HUES64 (cell line): Measurements from ENCODE around the gene CST9L. TPM values are rescaled to one million over a fixed set of nuclear protein-coding genes. Genes with fewer than 3 reads are reported as not detected.

Source experiments
- H3K27ac ChIP-seq: 2 replicates; pipeline ENCODE4 v1.7.0; 2013; ENCODE audit warnings: low read depth, low read length, inconsistent platforms
- H3K27me3 ChIP-seq: 2 replicates; pipeline ENCODE4 v1.6.1; 2013; ENCODE audit warnings: mild to moderate bottlenecking, low read length; ENCODE audit not compliant: insufficient read depth
- H3K36me3 ChIP-seq: 2 replicates; pipeline ENCODE4 v1.6.1; 2013; ENCODE audit warnings: mild to moderate bottlenecking, low read length; ENCODE audit not compliant: insufficient read depth
- H3K4me1 ChIP-seq: 2 replicates; pipeline ENCODE4 v1.6.1; 2013; ENCODE audit warnings: mild to moderate bottlenecking, low read length, moderate library complexity; ENCODE audit not compliant: insufficient read depth
- H3K4me3 ChIP-seq: 2 replicates; pipeline ENCODE4 v1.5.1; 2013; ENCODE audit warnings: mild to moderate bottlenecking, low read length, moderate library complexity
- H3K9ac ChIP-seq: 2 replicates; pipeline ENCODE4 v1.6.1; 2013; ENCODE audit warnings: mild to moderate bottlenecking, low read depth, low read length
- H3K9me3 ChIP-seq: 2 replicates; pipeline ENCODE4 v1.6.1; 2013; ENCODE audit warnings: low read depth, low read length; ENCODE audit not compliant: insufficient read depth
- WGBS: fragments of 150-250, 120-280 bp; methylation state at CpG from one replicate; pipeline ENCODE4 v1.1.7; 2013; ENCODE audit warnings: missing lambda C conversion rate; 5-methylcytosine and 5-hydroxymethylcytosine counted together
- polyA plus RNA-seq, 2 experiments: library from polyadenylated mRNA; stranded (reverse); fragments of 50-300 nt; gene quantifications; one replicate each; pipeline ENCODE4 v1.2.3, GENCODE V29; 2013

Gene CST9L
- polyA plus RNA-seq (2013, experiment 1 of 2), result not detected
- not detected for polyA plus RNA-seq (2013, experiment 2 of 2)

GRCh38 chr20:23568320-23568970 lies at the start of gene CST9L:
TSS of gene CST9L (minus strand) at chr20:23568484. CDS start at chr20:23568450, 34 bp downstream.
- no peaks in the 10 kb centered on the region for H3K36me3 ChIP-seq
- no peak within 1 kb of the TSS for H3K4me3 ChIP-seq
- H3K27me3 ChIP-seq, result no peaks in the 10 kb centered on the region
- 89% methylated on average over 10 of the region's 11 CpGs for WGBS
- no peaks in the 10 kb centered on the region for H3K9me3 ChIP-seq
- no peak within 1 kb of the TSS for H3K27ac ChIP-seq
- H3K9ac ChIP-seq, result no peak within 1 kb of the TSS
- H3K4me1 ChIP-seq, result no peaks in the 10 kb centered on the region

GRCh38 chr20:23614163-23614562 lies 45.9 kb upstream of the CST9L start:
- Histone ChIP-seq H3K9ac (no peak overlapping the region), H3K9me3 (no peaks in the 10 kb centered on the region), H3K4me1 (peaks cover 7% of the 10 kb centered on the region), H3K4me3 (no peak overlapping the region), H3K27ac (no peak overlapping the region), H3K27me3 (no peaks in the 10 kb centered on the region), H3K36me3 (no peaks in the 10 kb centered on the region)
- 95% methylated on average over 5 of the region's 5 CpGs for whole genome bisulfite sequencing

- Histone ChIP-seq H3K9ac (no peak overlapping the region), H3K4me1 (peaks cover 10% of the 10 kb centered on the region), H3K9me3 (no peaks in the 10 kb centered on the region), H3K27ac (no peak overlapping the region), H3K4me3 (no peak overlapping the region), H3K27me3 (no peaks in the 10 kb centered on the region), H3K36me3 (no peaks in the 10 kb centered on the region)
These were observed 45.4 kb upstream of the CST9L start for GRCh38 chr20:23613676-23614075.

- peaks cover 16% of the 10 kb centered on the region for H3K4me1 ChIP-seq
- H3K9me3 ChIP-seq, result no peaks in the 10 kb centered on the region
- no peak overlapping the region for H3K27ac ChIP-seq
- H3K4me3 ChIP-seq, result no peak overlapping the region
- WGBS, result 90% methylated on average over 2 of the region's 2 CpGs
- H3K9ac ChIP-seq, result no peak overlapping the region
- no peaks in the 10 kb centered on the region for H3K36me3 ChIP-seq
- H3K27me3 ChIP-seq, result no peaks in the 10 kb centered on the region; the same call in 1 of the 2 replicates
These were observed 44.1 kb upstream of the CST9L start for GRCh38 chr20:23612396-23612795.

GRCh38 chr20:23609486-23610109 lies 41.3 kb upstream of the CST9L start:
- no peaks in the 10 kb centered on the region for H3K36me3 ChIP-seq
- H3K27ac ChIP-seq, result no peak overlapping the region
- H3K9ac ChIP-seq, result no peak overlapping the region
- 78% methylated on average over 4 of the region's 5 CpGs for WGBS
- no peaks in the 10 kb centered on the region for H3K9me3 ChIP-seq
- no peak overlapping the region for H3K4me3 ChIP-seq
- peaks cover 16% of the 10 kb centered on the region for H3K4me1 ChIP-seq
- H3K27me3 ChIP-seq, result no peaks in the 10 kb centered on the region; the same call in 1 of the 2 replicates

GRCh38 chr20:23608251-23608846 lies 40.1 kb upstream of the CST9L start:
- no peaks in the 10 kb centered on the region for H3K36me3 ChIP-seq
- 53% methylated on average over 18 of the region's 18 CpGs for WGBS
- no peak overlapping the region for H3K4me3 ChIP-seq
- no peak overlapping the region for H3K27ac ChIP-seq
- no peaks in the 10 kb centered on the region; the same call in 1 of the 2 replicates for H3K27me3 ChIP-seq
- no peaks in the 10 kb centered on the region for H3K9me3 ChIP-seq
- peaks cover 16% of the 10 kb centered on the region for H3K4me1 ChIP-seq
- no peak overlapping the region for H3K9ac ChIP-seq

GRCh38 chr20:23607497-23608245 lies 39.4 kb upstream of the CST9L start:
- Histone ChIP-seq H3K9me3 (no peaks in the 10 kb centered on the region), H3K9ac (no peak overlapping the region), H3K4me1 (peaks cover 16% of the 10 kb centered on the region), H3K36me3 (no peaks in the 10 kb centered on the region), H3K4me3 (no peak overlapping the region), H3K27ac (no peak overlapping the region), H3K27me3 (no peaks in the 10 kb centered on the region; the same call in 1 of the 2 replicates)
- WGBS, result 95% methylated on average over 14 of the region's 14 CpGs

GRCh38 chr20:23606652-23607049 lies 38.4 kb upstream of the CST9L start:
- Histone ChIP-seq H3K9ac (no peak overlapping the region), H3K36me3 (no peaks in the 10 kb centered on the region), H3K27ac (no peak overlapping the region), H3K4me1 (peaks cover 16% of the 10 kb centered on the region), H3K4me3 (no peak overlapping the region), H3K27me3 (no peaks in the 10 kb centered on the region; the same call in 1 of the 2 replicates), H3K9me3 (no peaks in the 10 kb centered on the region)
- WGBS, result 18% methylated on average over 9 of the region's 9 CpGs

- peaks cover 16% of the 10 kb centered on the region for H3K4me1 ChIP-seq
- 67% methylated on average over 16 of the region's 16 CpGs for WGBS
- no peak within 1 kb of the TSS for H3K9ac ChIP-seq
- no peaks in the 10 kb centered on the region; the same call in 1 of the 2 replicates for H3K27me3 ChIP-seq
- H3K9me3 ChIP-seq, result no peaks in the 10 kb centered on the region
- H3K4me3 ChIP-seq, result no peak within 1 kb of the TSS
- no peak within 1 kb of the TSS for H3K27ac ChIP-seq
- no peaks in the 10 kb centered on the region for H3K36me3 ChIP-seq
These were observed 37.8 kb upstream of the CST9L start, which contains the start of gene CST9 for GRCh38 chr20:23605867-23606651. TSS of gene CST9 (minus strand) at chr20:23605917. CDS start at chr20:23605864, 53 bp downstream.

- Histone ChIP-seq H3K27me3 (no peaks in the 10 kb centered on the region; the same call in 1 of the 2 replicates), H3K9me3 (no peaks in the 10 kb centered on the region), H3K27ac (no peak overlapping the region), H3K9ac (no peak overlapping the region), H3K4me3 (no peak overlapping the region), H3K4me1 (peaks cover 11% of the 10 kb centered on the region), H3K36me3 (no peaks in the 10 kb centered on the region)
- WGBS, result 97% methylated on average over 1 of the region's 1 CpG
These were observed 36.0 kb upstream of the CST9L start for GRCh38 chr20:23604306-23604705.
